NCI-H1105 (cell line): Measurements from ENCODE around the gene GNB1L.

Experiments used
- DNase-seq: peaks from one replicate; lab custom pipeline; 2025; lab: John Stamatoyannopoulos, UW

Gene GNB1L

DNA sequence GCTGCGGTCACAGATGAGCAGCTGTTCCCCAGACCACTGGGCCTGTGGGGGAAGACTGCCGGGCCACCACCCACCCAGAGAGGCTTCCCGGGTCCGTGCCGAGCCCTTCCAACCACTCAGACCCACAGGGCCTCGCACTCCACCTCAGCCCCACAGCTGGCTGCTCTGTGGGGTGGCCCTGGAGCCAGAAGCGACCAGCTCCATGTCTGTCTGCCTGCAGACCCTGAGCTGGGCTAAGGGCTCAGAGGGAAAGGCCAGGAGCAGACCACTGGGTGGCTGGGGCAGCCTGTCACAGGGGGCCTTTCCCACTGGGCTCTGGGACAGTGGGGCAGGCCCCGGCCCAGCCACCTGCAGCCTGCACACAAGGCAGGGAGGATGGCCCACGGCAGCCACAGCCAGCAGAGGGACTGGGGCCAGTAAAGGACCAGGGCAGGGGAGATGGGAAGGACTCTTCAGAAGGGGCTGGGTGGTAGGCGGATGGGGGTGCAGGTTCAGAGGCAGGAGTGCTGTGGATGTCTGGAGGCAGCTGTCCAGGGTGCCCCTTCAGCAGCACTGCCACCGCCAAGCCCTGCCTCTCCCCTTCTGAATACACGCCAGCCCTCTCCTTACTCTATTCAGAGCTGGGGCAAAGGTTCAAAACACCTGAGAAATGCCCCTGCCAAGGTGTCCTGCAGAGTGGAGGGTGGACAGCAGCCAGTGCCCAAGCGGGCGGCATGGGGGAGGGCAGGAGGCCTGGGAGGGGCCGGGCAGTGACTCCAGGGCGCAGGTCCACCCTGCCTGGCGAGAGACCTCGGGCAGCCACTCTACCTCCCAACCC is 32.2 kb downstream of the GNB1L start:
- no peak for DNase-seq

- no peak for DNase-seq
These were observed 33.0 kb downstream of the GNB1L start for GRCh38 chr22:19821523-19822300.

DNA sequence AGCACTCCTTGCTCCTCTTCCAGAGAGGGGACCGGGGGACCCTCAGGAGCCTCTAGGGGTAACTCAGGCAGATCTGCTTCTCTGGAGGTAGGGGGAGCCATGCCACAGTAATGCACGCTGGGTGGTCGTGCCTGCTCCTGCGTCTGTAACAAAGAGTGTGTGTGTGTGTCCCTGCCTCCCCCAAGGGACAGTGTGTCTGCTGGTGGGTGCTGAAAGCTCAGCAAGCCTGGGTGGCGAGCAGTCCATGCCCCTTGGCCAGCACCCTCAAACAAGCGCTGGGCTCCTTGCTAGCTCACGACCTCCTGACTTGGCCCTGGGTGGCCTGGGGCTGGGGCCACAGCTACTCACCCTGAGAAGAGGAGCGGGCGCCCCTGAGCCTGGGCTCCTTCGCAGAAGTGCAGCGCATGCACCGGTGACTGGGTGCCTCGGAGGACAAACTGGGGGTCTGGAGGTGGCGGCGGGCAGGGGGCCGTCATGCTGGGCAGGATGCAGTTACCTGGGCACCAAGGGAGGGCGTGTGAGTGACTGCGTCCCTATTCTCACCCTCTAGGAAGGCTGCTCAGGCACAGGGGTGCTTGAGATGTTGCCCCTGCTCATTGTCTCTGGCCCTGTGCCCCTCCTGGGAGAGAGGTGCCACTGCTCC is 33.7 kb downstream of the GNB1L start:
- no peak for DNase-seq

DNA sequence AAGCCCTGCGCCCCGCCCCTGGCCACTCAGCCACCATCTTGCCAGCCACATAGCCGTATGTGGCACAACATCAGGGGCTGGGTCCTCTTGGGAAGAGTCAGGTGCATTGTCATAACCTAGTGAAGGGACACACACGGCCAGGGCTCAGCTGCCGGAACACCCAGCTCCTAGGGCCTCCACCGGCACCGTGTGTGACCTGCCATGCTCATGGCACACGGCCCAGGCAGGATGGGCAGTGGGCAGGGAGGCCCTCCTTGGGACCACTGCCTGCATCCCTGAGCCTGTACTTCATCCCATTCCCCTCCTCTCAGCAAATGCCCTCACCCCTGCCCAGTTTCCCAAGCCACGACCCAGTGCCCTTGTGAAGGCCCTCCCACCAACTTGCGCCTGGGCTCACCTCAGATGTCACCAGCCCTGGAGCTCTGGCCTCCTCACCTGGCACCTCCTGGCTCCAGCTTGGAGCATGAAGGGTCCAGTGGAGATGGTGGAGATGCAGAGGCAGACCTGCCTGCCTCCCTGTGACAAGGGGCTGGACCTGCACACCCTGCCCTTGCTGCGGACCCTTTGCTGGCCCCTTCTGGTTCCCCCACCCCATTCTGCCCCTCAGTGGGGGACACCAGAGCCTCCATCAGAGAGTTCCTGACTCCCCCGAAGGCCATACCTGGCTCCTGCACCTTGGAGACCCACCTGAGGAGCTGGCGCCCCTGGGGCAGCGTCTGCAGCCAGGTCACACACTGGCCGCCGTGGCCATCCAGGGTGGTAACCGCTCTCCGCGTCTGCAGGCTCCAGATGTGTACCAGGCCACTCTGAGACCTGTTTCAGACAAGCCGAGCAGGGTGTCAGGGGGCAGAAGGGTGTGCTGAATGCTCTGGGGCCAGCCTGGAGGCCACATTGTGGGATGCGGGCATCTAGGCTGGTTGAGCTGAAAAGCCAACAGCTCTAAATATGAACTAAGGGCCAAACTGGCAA is 34.5 kb downstream of the GNB1L start:
- no peak for DNase-seq

GRCh38 chr22:19819208-19819910 is 35.3 kb downstream of the GNB1L start:
- DNase-seq: no peak

GRCh38 chr22:19818324-19819207 is 36.1 kb downstream of the GNB1L start:
- DNase-seq: no peak

DNA sequence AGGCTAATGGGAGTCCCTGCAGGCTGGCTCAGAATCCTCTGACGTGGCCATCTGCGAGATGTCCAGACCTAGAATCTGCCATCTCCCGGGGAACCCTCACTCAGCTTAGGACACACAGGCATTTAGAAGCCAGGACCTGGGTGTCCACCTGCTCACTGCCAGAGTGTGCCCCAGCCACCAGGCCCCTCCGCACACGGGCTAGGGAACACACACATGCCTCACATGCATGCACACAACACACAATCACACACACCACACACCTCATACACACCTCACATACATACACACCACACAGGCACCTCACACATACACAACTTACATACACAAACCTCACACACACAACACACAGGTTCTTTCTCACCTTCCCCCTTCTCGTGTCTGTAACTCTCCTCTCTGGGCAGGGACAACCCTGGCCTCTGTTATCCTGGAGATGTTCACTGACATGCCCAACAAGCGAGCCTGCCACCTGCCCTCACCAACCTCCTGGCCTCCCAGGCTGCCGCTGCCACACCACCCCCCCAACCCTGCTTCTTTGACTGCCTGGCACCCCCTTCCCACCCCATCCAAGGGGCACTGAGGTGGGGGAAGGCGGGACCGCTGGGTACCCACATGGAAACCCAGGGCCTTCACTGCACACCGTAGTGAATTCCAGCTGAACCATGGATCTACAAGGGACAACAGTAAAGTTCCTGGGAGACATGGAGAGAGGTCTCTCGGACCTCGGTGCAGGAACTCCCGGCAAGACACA is 38.1 kb downstream of the GNB1L start:
- DNase-seq: no peak

DNA sequence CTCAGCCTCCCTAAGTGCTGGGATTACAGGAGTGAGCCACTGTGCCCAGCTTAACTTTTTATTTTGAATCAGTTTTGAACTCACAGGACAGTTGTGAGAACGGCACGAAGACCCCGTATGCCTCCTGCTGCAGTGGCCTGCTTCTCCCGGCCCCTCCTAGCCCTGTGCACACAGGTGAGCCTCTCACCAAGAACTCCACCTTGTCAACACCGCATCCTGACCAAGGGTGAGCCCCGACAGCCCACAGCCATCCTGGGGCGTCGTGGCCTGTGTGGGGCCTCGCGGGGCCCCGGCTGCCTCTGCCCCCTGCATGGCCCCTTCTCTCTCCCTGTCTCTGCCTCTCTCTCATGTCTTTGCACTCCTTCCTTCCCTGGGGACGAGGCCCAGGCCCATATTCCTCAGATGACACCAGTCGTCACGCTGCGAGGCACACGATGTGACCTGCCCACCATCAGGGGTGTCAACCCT is 38.8 kb downstream of the GNB1L start:
- no peak for DNase-seq

- DNase-seq: no peak
These were observed 39.4 kb downstream of the GNB1L start for GRCh38 chr22:19815093-19815822.

DNA sequence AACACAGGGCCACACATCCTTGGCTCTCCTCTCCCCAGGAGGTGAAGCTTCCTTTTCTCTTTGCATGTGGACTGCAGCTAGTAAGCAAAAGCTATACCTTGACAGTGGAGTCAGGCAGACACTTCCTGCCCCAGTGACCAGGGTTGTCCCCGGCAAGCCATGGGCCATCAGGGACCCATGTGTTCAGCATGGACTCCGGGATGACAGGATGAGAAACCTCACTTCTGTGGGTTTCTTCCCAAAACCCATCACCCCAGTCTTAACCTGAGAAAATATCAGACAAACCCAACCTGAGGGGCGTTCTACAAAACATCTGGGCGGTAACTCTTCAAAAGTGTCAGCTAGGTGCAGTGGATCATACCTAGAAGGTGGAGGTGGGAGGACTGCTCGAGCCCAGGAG is 40.2 kb downstream of the GNB1L start:
- DNase-seq: no peak

GRCh38 chr22:19812910-19813309 is 41.8 kb downstream of the GNB1L start:
- DNase-seq: no peak

DNA sequence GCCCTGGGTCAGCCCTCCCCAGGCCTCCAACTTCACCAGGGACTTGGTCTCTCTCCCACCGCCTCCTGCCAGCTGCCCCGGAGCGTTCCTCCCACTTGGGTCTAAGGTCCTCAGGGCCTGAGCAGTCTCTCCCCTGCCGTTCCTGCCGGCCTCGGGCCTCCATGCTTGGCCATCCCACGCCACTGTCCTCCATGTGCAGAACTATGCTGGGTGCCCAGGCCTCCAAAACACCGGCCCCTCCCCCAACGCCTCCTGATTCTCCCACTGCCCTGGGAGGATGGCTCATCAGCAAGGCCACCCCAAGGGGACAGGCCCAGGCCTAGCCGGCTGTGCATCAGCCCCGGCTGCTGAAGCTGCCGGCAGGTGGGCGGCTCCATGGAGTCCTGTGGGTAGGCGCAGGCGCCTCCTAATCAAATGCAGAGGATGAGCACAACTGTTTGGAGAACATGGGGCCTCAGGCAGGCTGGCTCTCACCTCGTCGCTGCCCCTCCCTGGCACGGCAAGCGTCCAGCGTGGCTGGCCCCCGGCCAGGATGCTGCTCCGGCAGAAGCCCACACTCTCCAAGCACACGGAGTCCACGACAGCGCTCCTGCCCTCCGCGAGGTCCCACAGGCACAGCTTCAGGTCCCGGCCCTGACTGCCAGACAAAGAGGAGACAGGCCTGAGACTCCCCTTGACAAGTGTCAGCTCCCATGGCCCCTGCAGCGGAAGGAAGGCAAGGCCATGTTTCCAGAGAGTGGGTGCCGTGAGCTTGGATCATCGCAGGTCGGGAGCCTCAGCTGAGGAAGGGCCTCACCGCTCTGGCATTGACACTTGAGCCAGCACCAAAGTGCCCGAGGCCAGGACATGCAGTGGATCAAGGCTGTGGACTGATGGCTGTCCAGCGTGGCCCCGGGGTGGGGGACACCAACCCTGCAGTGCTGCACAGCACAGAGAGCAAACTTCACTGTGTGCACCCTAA is 42.6 kb downstream of the GNB1L start:
- no peak for DNase-seq

GRCh38 chr22:19811211-19811621 is 43.5 kb downstream of the GNB1L start:
- DNase-seq: no peak

- DNase-seq: no peak
These were observed 44.1 kb downstream of the GNB1L start for GRCh38 chr22:19810381-19811201.

DNA sequence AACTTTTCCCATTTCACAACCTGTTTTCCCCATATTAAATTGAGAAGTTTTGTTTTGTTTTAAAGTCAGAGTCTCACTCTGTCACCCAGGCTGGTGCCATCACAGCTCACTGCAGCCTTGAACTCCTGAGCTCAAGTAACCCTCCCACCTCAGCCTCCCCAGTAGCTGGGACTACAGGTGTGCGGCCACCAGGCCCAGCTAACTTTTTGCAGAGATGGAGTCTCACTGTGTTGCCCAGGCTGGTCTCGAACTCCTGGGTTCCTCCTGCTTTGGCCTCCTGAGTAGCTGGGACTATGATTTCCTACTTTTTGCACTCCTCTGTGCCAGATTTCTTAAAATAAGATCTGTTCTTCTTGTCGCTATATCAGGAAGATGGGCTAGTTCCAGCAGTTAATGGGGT is 44.9 kb downstream of the GNB1L start:
- no peak for DNase-seq

GRCh38 chr22:19808873-19809478 is 45.7 kb downstream of the GNB1L start:
- DNase-seq: no peak
